ENCODE results near the gene EPS15.

The EPS15 gene

DNA sequence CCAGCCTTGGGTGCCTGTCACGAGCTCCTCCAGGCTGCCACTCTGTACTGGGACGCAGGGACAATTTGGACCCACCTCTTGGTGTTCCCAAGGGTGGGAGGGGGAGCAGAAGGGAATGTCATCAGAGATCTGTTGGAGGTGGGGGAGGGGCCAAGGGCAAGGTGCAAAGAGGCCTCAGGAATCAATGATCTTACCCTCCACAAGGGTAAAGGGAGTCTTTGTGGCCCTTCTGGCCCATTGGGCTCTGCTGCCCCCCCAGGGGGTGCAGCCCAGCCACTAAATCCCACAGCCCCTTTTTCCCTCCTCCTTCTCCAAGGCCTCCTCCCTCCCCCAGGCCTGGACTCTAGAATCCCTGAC lies 197.2 kb downstream of the EPS15 start:
- DNase-seq, result no peak

DNA sequence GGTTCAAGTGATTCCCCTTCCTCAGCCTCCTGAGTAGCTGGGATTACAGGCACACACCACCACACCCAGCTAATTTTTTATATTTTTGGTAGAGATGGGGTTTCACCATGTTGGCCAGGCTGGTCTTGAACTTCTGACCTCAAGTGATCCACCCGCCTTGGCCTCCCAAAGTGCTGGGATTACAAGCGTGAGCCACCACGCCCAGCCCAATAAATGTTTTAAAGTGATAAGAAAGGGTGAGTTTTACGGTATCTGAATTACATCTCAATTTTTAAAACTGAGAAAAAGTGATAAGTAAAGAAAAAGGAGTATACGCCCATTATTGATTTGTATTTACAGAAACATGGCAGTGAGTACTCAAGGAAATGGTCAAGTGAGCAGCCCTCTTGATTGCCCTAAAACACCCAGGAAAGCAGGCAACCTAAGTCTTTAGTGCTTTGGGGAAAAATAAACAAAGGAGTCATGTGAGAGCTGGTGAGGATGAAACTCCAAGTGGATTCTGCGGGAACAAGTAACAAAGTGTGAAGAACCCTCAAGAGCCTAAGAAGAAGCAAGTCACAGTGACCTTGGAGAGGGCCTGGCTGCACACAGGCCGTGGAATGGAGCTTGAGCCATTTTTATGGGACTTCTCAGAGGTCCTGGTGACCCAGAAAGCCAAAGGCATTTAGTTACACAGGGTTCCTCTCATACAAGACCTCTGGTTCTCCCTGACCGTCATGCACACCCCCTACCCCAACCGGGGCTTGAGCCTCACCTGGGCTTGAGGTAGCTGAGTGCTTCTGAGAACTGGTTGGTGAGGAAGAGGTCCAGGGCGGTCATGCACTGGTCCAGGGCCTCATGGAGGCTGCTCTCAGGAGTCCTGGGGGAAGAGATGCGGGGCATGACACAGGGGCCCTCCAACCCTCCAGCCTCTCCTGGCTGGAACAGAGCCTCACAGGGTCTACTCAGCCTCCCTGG lies 197.8 kb downstream of the EPS15 start:
- DNase-seq, result no peak

DNA sequence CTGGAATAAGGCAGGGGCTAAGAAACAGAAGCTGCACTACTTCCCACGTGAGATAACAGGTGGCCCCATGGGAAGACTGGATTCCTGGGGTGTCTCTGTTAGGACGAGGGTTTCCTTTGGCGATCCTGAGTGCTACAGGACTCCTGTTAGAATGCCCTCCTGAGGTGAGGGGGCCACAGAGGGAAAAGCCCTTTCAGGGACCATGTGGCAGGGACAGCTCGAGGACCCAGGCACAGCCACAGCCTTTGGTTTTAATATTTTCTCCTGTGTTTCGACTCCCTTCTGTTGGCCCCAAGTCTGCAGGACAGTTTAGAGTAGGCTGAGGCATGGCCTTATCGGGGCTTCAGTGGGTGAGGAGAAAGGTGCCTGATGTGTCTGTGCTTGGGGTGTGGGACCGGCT lies 201.3 kb downstream of the EPS15 start:
- DNase-seq, result no peak

DNA sequence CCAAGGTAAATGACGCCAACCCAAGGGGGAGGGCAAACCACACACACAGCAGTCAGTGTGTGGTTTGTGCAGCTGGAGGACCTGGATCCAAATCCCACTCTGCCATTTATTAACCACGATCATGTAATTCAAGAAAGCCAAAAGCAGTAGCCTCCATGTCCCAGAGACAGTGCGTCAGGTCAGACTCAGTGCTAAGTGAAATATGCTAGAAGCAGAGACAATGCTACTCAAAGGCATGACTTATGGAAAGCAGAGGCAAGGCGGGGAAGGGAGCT lies 202.3 kb downstream of the EPS15 start:
- no peak for DNase-seq

DNA sequence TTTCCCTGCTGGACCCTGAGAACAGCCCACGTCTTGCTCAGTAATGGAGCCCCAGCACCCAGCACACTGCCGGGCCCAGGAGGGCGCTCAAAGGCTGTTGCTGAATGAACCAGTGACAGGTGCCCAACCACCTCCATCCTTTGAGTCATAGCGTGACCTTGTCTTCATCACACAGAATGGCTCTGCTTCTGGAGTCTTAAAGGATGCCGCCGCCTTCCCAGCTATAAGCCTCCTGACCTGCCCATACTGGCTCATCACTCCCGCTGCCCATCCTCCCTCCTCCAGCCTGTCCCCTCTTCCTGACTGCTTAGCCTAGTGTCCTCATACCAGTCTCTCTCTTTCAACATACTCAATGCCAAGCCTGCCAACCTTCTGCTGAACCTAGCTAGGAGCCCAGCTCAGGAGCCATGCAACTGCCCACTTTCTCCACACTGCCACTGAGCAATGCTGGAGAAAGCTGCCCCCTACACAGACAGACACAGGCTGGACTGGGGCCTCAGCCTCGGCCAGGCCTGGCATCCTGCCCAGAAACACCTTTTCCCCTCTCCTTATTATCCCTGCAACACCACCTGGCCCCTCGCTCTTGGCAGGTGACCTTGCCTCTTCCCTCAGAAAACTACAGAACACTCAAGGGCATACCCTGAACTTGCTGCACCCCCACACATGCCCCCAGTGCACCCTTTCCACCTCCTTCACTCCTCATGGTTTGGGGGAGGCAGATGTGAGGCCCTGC lies 202.8 kb downstream of the EPS15 start:
- DNase-seq, result no peak

DNA sequence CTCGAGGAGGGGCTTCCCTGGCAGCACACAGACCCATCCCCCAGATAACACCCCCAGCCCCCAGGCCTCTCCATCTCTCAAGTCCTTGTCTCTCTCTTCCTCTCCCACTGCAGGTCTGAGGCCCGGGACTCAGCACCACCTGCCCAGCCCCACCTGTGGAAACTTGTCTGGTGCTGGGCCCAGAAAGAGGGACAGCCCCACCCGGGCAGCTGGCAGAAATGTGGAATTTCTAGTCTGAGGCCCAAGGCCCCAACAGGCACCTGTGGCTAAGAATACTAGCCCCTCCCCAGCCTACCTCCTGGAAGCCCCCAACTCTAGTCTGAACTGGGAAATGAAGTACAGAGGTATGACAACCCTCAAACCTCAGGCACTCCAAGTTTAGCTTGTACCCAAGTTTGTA lies 204.1 kb downstream of the EPS15 start:
- DNase-seq, result no peak

DNA sequence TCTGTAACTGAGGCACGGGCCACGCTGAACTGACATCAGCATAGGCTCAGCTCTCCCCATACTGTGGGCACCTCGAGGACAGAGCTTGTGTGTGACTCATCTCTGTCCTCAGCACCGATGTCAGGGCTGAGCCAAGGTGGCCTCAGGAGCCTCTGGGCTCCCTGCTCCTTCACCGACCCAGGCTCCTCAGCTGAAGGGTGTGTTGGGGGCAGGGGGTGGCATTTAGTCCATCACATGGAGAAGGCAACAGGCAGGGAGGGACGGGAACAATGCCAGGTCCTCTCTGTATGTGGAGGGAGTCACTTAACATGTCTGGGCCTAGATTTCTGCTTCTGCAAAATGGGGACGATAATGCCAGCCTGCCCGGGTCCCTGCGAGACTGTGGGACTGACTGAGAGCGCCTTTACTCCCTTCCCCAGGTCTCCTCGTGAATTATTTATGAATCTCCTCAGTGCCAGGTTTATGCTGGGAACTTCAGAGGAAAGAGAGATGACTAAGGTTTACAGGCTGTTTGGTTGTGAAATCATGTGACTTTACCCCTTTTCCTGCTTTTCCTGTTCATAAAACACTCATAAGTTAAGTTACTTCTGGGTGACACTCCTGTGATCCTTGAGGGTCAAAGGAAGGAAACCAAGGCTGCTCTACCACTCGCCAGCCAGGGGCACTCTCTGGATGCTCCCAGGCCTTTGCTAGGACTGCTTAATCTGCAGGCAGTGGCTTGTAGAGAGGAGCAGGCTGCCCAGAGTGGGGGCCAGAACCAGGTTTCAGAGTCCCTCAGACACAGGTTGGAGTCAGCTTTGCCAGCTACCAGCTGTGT lies 204.9 kb downstream of the EPS15 start:
- no peak for DNase-seq

DNA sequence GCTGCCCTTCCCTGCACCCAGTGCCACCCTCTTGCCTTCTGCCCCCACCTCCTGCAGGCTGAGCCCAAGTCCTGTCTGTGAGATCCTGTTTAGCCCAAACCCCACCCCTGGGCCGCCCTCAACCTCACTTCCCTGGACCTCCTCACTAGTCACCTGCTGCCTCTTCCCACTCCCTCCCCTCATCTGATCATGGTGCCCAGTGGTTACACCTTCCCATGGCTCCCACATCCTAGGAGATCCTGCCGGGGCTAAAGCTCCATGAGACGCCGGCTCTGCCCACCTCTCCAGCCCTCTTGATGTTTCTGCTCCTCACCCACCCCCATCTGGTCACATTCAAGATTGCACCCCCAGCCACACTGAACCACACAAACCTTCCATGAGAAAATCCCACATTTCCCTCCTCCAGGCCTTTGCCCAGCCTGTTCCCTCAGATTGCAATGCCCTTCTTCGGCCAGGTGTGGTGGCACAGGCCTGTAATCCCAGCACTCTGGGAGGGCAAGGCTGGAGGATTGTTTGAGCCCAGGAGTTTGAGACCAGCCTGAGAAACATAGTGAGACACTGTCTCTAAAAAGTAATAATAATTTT lies 205.7 kb downstream of the EPS15 start:
- no peak for DNase-seq

DNA sequence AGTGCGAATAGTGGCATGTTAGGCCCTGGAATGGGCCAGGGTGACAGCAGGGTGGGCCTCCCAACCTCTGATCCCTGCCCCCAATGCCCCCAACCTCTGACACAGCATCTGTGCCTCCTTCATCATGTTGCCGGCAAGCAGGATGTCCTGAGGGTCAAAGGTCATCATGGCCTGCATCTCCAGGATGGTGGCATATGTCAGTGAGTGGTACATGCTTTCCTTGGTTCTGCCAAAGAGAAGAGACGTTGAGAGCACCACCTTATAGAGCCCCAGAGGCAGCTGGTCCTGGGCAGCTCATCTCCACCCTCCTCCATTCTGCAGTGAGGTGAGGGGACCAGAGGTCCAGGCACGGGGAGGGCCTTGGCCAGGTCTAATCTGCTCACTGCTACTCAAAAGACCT lies 206.3 kb downstream of the EPS15 start:
- no peak for DNase-seq

DNA sequence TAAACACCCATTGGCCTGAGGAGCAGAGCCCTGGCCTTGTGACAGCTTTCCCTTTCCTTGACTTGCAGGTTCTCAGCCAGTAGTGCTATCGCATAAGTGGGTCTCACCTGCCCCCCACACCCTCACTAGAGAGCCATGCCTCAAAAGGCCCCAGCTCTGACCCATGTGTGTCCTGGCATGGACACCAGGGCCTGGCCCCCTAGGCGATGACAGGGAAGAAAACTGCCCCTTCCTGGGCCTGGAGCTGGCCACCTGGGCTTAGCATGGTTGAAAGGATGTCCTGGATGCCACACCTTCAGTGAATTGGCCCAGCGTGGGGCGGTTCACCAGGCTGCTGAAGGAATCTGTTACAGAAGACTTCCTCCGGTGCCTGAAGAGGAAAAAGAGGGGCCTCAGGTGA lies 207.2 kb downstream of the EPS15 start:
- no peak for DNase-seq

DNA sequence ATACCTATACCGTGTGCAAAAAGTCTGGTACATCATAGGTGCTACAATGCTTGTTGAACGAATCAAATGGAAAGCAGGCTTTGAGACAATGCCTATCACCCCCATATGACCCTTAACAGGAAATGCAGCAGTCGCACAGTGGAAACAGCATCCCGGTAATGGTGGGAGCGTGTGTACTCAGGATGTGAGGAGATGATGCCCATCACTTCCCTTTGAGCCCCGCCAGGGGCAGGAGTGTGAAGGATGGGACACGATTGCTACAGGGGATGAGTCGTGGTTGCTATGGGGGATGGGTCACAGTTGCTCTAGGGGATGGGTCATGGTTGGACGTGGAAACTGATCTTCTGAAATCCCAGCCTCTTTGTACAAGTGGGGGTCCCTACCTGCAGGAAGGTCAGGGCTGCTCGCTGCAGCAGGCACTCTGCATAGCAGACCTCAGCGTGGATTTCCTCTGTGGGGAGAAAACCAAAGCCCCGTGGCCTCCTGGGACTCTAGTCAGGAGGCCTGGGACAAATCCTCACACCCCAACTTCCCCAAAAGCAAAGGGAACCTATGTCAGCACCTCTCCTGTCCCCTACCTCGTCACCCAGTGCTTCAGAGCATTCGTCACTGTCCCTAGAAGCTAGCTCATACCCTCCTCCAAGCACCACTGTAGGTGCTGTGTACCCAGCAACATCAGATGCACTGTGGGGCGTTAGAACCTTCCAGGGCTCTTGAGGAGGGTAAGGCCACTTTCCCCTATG lies 208.0 kb downstream of the EPS15 start:
- no peak for DNase-seq

DNA sequence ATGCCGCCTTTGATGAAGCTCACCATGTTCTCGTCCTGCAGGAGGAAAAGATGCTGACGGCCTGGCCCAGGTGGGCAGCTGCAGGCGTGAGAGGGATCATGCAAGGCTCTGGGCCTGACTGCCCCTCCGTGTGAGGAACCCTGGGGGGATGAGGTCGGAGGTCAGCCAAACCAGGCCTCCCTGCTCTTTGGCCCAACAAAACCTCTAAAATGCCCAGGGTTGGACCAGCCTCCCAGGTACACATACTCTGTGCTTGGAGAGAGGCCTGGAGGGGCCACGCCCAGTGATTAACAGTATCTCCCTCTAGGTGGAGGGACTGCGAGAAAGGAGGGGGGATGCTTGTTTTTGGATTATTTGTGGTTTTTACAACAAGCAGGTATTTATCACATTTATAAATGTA lies 209.8 kb downstream of the EPS15 start:
- no peak for DNase-seq

DNA sequence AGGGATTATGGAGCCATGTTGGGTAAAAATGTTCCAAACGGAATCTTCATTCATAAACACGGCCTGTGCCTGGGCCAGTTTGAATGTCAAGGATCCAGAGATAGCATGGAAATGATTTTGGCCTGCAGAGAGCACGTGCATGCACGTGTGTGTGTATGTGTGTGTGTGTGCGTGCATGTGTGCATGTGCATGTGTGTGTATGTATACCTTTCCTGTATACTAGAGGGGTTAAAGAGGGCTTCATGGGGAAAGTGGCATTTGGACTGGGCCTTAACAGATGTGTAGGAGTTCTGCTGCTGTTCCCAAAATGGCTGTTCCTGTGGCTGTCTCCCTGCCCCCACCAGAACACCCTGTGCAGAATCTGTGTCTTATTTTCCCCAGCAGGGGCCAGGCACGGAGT lies 210.4 kb downstream of the EPS15 start:
- no peak for DNase-seq

DNA sequence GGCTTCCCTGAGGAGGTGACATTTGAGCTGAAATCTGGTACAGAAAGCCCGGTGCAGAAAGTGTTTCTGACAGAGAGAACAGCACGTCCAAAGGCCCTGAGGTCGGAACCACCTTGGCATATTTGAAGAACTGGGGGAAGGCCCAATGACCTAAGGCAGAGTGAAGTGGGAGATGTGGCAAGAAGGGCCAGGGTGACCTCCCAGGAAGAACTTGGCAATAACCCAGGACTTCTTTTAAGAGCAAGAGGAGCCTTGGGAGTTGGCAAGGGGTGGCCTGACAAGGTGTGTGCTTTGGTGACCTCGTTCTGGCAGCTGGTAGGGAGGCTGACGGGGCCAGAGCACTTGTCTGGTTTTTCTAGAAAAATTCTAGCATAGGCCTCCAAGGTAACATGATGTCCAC lies 212.1 kb downstream of the EPS15 start:
- no peak for DNase-seq

DNA sequence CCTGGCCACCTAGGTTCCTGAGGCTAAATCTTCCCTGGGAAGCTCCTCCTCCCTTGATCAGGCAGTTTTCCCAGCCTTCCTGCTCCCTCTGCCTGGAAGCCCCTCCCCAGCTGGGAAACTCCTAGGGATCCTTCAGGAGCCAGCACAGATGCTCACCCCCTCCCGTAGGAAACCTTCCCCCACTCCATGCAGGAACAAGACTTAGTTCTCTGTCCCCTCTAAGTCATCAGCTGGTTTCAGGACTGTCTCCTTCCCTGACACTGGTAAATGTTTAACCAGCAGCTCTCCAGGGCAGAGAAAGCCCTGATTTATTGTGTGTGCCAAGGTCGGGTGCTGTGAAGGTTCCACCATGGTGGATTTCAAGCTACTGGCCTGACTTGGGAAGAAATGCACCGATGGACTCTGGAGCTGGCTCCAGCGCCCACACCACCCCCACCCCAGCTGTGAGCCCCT lies 213.7 kb downstream of the EPS15 start:
- DNase-seq, result no peak

DNA sequence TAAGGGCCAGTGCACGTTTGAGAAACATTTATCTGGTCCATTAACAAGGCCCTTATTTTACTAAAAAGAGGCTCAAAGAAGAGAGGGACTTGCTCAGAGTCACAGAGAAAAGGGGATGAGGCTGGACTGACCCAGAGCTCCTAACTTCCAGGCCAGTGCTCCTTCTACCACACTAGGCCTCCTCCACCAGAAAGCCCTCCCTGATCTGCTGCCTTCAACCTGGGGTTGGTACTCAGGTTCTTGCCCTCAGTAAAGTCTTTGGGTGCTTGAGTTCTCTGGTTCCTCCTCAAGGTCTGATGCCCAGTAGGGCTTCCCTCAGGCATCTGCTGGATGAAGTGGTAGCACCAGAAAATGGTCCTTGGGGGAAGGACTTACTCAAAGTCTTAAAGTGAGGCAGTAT lies 214.7 kb downstream of the EPS15 start:
- DNase-seq, result no peak
